ENCODE measurements around the gene SNAPIN. TPM values are rescaled to one million over a fixed set of nuclear protein-coding genes. Genes with fewer than 3 reads are reported as not detected.
A peak's percentile ranks its signal among the peaks of the same experiment; 100 is the strongest.

Gene SNAPIN, protein sequence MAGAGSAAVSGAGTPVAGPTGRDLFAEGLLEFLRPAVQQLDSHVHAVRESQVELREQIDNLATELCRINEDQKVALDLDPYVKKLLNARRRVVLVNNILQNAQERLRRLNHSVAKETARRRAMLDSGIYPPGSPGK
- total RNA-seq: 10 to 100 TPM; 35.0 to 35.6 TPM

DNA sequence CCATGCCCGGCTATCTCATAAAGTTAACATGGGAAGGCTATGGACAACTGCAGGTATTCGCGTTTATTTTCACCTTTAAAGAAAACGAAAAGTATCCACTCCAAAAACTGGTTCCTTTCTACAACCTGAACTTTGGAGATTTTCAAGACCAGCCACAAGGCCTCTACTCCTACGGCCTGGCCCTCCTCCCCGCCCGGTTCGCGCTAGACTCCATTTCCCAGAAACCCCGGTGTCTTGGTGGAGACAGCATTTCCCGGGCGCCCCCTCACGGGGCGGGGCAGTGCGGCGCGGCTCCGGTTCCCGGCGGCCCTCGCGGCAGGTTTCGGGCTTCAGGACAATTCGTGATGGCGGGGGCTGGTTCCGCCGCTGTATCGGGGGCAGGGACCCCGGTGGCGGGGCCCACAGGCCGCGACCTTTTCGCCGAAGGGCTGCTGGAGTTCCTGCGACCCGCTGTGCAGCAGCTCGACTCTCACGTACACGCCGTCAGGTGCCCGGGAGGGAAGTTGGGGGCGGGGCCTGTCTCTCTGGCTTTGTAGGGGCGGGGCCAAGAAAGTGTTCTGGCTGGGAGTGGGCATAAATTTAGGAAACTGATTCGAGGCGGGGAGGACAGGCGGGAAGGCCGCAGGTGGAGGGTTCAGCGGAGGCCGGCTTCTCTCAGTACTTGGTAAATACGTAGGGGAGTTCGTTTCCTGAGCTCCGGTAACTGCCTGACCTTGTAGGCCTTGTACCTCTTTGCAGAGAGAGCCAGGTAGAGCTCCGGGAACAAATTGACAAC, at the start of gene SNAPIN:
SNAPIN (plus strand) TSS at position 304 of the 775 bp plus-strand sequence; CDS start at position 345, 41 bp downstream.
- ChIA-PET CTCF (interaction anchor here (1.3 to 1.4 kb wide), 4 partner anchors 10 to 328 kb away, joined by 3 to 7 read pairs (median 4); partner anchors contain the start of genes CHTOP, ILF2 and RAB13), POLR2A (interaction anchor here (0.9 to 4.1 kb wide), 11 partner anchors 9 to 265 kb away, joined by 4 to 32 read pairs (median 5); partner anchors contain the start of genes CHTOP, GATAD2B, ILF2 and SLC27A3)
- H3K27ac Mint-ChIP-seq: peak within 1 kb of the TSS; percentile 90
- H3K9me3 Mint-ChIP-seq: no peaks in the 10 kb centered on the region
- no peaks in the 10 kb centered on the region for H3K27me3 Mint-ChIP-seq
- H3K4me3 Mint-ChIP-seq: peak within 1 kb of the TSS; percentile 95
- peak; percentile 93 for DNase-seq
- peaks cover 34% of the 10 kb centered on the region for H3K36me3 Mint-ChIP-seq (ENCODE audit: low read depth)
- peaks cover 24% of the 10 kb centered on the region for H3K4me1 Mint-ChIP-seq

DNA sequence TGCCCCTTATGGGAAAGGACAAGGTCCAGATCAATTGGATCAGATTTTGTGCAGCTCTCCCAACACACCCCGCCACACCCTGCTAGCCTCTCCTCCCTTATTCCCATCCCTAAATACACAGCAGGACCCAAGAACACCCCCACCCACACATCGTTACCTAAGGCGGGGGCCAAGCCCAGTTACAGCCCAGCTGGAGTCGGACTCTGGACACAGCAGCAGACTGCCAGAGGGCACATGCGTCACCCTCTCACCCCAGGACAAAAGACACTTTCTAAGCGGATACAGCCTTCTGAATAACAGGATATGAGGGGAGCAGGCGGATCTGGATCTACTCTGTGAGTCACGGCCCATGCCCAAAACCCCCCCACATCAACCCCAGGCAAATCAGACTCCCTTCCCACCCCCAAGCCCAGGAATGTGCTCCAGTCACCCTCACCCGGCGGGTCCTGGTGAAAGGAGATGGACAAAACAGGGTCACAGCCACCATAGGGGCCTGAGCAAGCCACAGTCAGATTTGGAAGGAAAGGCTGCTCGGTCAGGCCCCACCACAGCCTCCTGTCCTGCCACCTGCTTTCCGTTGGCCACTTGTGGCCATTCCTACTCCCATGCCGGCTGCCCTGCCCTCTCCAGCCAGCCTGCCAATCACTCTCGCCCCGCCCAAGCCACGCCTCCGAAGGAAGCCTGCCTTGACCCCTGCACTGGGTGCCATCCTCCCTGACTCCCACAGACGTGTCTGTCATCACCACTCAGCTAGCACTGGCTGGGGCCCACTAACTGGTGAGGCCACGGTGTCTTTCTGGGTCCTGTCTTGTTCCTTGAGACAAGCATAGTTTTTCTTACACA, 49.5 kb upstream of the SNAPIN start:
- ChIA-PET POLR2A (no interaction called here), CTCF (interaction anchor here (0.6 to 2.8 kb wide), 2 partner anchors 8 to 19 kb away, joined by 3 to 13 read pairs; partner anchors contain the start of gene S100A14)
- Mint-ChIP-seq H3K4me1 (no peaks in the 10 kb centered on the region), H3K27ac (no peak overlapping the region), H3K36me3 (ENCODE audit: low read depth) (no peaks in the 10 kb centered on the region), H3K9me3 (no peaks in the 10 kb centered on the region), H3K4me3 (no peak overlapping the region), H3K27me3 (peaks cover 3% of the 10 kb centered on the region)
- no peak for DNase-seq

DNA sequence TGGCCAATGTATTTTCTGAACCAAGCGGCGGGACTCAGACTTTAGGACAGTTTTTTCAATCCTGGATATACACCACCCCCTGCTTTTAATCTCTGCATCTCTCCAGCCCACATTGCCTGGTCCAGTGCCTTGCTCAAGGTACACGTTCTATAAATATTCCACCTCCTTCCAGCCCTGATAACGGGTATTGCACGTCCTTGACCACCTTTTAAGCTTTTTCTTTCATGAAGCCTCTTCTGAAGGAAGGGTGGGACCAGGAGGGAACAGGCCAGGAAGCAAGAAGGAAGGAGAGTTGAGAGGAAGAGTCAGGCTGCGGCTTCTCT, 49.0 kb upstream of the SNAPIN start:
- no peaks in the 10 kb centered on the region for H3K9me3 Mint-ChIP-seq
- peaks cover 3% of the 10 kb centered on the region for H3K27me3 Mint-ChIP-seq
- no peaks in the 10 kb centered on the region for H3K36me3 Mint-ChIP-seq (ENCODE audit: low read depth)
- H3K27ac Mint-ChIP-seq: no peak overlapping the region
- H3K4me3 Mint-ChIP-seq: no peak overlapping the region
- no peak for DNase-seq
- H3K4me1 Mint-ChIP-seq: no peaks in the 10 kb centered on the region
- ChIA-PET POLR2A (no interaction called here), CTCF (interaction anchor here (0.6 kb wide), 1 partner anchor 19 kb away, joined by 3 read pairs; no protein-coding TSS in a partner anchor)

DNA sequence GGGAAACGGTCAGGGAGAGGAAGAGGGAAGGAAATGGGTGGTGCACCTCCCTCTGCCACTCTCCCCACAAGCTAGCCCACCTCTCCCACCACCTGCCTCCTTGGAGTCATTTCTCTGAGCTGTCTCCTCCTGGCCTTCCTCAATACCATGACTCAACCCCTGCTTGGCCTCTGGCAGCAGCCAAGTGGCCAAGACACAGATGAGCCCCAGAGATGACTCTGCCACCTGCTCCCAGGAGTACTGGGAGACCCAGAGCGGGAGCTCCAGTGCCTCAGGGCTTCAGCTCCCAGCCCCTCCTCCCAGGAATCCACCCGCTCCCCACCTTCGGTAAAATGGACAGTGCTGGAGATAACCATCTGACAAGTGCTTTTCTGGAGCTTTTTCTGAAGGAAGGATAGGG, 48.2 kb upstream of the SNAPIN start:
- Mint-ChIP-seq H3K27me3 (no peaks in the 10 kb centered on the region), H3K4me1 (no peaks in the 10 kb centered on the region), H3K36me3 (ENCODE audit: low read depth) (no peaks in the 10 kb centered on the region), H3K27ac (no peak overlapping the region), H3K4me3 (no peak overlapping the region), H3K9me3 (no peaks in the 10 kb centered on the region)
- POLR2A ChIA-PET: no interaction called here
- DNase-seq: no peak
- CTCF ChIA-PET: no interaction called here

DNA sequence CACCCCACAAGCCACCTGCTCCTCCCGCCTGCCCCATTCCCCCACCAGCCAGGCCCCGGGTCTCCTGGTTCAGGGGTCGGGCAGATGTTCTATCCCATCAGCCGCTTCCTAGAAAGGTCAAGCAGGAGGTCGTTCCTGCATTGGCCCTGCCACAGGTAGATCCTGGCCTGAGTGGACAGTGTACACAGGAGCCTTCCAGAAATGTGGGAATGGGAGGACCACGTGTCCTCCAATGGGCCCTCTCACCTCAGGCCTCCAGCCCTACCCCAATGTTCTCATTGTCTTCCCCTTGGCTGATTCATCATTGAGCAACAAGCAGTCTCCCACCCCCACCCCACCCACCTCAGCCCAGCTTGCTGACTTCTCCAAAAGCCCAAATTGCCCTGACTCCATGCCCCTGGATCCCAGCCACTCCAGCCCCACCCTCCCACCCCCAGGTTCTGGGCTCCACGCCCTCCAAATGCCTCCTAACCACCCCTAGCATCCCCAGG, 47.6 kb upstream of the SNAPIN start:
- POLR2A ChIA-PET: no interaction called here
- no peaks in the 10 kb centered on the region for H3K27me3 Mint-ChIP-seq
- no peak for DNase-seq
- H3K4me3 Mint-ChIP-seq: no peak overlapping the region
- no peaks in the 10 kb centered on the region for H3K4me1 Mint-ChIP-seq
- CTCF ChIA-PET: no interaction called here
- H3K36me3 Mint-ChIP-seq (ENCODE audit: low read depth): no peaks in the 10 kb centered on the region
- no peaks in the 10 kb centered on the region for H3K9me3 Mint-ChIP-seq
- H3K27ac Mint-ChIP-seq: no peak overlapping the region

DNA sequence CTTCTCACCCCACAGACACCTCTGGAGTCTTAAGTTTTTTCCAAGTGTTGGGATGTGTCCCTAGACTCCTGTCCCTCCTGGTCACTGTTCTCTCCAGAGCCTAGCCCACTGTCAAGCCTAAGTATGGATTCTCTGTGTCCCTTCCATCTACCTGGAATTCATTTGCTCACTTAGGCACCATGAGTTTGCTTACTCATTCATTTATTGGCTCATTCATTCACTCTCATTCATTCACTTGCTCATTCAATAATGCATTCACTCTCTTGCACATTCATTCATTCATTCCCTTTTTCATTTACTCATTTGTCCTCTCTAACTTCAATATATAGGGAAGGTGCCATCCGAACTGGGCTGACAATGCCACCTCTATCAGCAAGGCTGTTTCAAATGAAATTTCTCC, 47.1 kb upstream of the SNAPIN start:
- H3K4me3 Mint-ChIP-seq: no peak overlapping the region
- no peaks in the 10 kb centered on the region for H3K27me3 Mint-ChIP-seq
- CTCF ChIA-PET: interaction anchor here (0.8 to 1.8 kb wide), 2 partner anchors 10 to 101 kb away, joined by 3 to 6 read pairs; no protein-coding TSS in a partner anchor
- H3K27ac Mint-ChIP-seq: no peak overlapping the region
- no peaks in the 10 kb centered on the region for H3K36me3 Mint-ChIP-seq (ENCODE audit: low read depth)
- POLR2A ChIA-PET: no interaction called here
- H3K4me1 Mint-ChIP-seq: no peaks in the 10 kb centered on the region
- H3K9me3 Mint-ChIP-seq: no peaks in the 10 kb centered on the region
- no peak for DNase-seq

DNA sequence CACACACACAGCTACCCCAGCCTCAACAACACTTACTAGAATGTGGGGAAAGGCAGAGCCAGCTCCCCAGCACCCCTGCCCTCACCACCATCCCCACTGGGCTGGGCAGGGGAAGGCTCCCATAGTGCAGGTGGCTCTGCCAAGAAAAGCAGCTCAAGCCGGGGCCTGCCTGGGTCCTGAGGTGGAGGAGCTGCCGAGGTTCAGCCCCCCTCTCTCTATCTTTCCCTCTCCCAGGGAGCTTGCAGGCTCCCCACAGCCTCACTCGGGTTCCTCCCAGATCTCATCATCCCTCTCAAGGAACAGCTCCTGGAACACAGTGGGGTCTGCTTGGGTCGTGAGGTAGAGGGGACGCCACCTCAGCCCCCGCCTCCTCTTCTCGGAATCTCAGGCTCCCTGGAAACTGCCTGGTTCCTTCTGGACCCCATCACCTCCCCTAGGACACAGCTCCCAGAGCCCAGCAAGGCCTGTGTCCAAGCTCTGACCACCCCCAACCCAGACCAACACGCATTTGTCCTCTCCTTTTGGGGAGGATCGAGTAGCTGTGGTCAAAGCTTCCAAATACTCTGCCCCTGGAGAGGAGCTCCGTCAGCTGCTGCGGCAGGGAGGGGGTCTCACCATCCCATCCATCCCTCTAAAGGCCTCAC, 46.3 kb upstream of the SNAPIN start:
- POLR2A ChIA-PET: no interaction called here

DNA sequence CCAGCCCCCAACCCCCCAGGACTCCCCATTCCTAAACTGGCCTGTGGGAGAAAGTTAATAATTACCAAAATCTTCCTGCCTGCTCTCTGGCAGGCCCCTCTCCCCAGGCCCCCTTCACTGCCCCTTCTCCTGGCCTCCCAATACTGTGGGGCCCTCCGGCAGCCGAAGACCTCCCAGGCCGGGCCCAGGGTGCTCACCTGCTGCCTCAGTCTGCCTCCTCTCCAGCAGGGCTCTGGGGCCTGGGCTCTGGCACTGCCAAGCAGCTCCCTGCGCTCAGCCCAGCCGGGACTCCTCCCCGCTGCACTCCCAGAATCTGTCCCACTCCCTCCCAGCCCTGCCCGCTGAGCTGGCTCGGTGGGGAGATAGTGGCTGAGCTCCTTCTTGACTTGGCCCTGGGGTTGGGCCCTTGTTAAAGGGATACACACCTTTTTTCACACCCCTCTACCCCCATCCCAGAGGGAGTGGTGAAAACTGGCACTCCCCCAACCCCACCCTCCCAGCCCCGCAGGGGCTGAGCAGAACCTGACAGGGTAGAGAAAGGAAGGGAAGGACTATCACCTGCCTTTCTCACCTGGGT, 45.7 kb upstream of the SNAPIN start, which contains the start of gene S100A16:
S100A16 (minus strand) TSS at position 383 of the 577 bp plus-strand sequence. CDS start 4,986 bp downstream, outside the sequence.
- H3K27ac Mint-ChIP-seq: no peak within 1 kb of the TSS
- H3K4me1 Mint-ChIP-seq: peaks cover 4% of the 10 kb centered on the region
- ChIA-PET CTCF (interaction anchor here (1.8 kb wide), 1 partner anchor 9 kb away, joined by 6 read pairs; no protein-coding TSS in a partner anchor), POLR2A (no interaction called here)
- DNase-seq: no peak
- H3K36me3 Mint-ChIP-seq (ENCODE audit: low read depth): no peaks in the 10 kb centered on the region
- no peak within 1 kb of the TSS for H3K4me3 Mint-ChIP-seq
- H3K9me3 Mint-ChIP-seq: no peaks in the 10 kb centered on the region
- H3K27me3 Mint-ChIP-seq: no peaks in the 10 kb centered on the region

More for the DNA sequence above, 46.3 kb upstream of the SNAPIN start:
- Mint-ChIP-seq H3K4me1 (no peaks in the 10 kb centered on the region), H3K9me3 (no peaks in the 10 kb centered on the region), H3K27ac (no peak overlapping the region), H3K27me3 (no peaks in the 10 kb centered on the region), H3K4me3 (no peak overlapping the region), H3K36me3 (ENCODE audit: low read depth) (no peaks in the 10 kb centered on the region)
- no peak for DNase-seq
- CTCF ChIA-PET: interaction anchor here (0.7 to 1.8 kb wide), 3 partner anchors 9 to 101 kb away, joined by 3 to 6 read pairs (median 3); no protein-coding TSS in a partner anchor

DNA sequence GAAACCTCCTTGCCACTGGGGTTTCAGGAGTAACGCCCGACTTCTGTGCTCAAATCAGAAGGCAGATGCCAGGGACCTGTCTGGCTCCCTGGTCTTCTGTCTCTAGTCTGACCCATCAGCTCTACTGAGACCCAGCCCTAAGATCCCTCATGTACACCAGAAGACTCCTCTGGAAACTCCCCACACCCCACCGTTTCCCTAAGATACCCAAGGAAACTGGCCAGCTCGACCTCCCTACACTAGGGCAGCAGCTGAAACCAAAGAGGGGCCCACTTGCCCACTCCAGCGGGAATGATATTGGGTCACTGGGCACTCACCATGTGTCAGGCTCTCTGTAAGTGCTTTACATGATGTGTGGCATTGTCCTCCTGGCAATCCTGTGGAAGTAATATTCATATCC, 45.1 kb upstream of the SNAPIN start:
- CTCF ChIA-PET: interaction anchor here (1.3 to 2.0 kb wide), 3 partner anchors 9 to 81 kb away, joined by 3 to 6 read pairs (median 3); no protein-coding TSS in a partner anchor
- H3K4me3 Mint-ChIP-seq: no peak overlapping the region
- no peaks in the 10 kb centered on the region for H3K36me3 Mint-ChIP-seq (ENCODE audit: low read depth)
- peaks cover 4% of the 10 kb centered on the region for H3K4me1 Mint-ChIP-seq
- H3K27me3 Mint-ChIP-seq: no peaks in the 10 kb centered on the region
- H3K27ac Mint-ChIP-seq: no peak overlapping the region
- no peak for DNase-seq
- POLR2A ChIA-PET: no interaction called here
- H3K9me3 Mint-ChIP-seq: no peaks in the 10 kb centered on the region

DNA sequence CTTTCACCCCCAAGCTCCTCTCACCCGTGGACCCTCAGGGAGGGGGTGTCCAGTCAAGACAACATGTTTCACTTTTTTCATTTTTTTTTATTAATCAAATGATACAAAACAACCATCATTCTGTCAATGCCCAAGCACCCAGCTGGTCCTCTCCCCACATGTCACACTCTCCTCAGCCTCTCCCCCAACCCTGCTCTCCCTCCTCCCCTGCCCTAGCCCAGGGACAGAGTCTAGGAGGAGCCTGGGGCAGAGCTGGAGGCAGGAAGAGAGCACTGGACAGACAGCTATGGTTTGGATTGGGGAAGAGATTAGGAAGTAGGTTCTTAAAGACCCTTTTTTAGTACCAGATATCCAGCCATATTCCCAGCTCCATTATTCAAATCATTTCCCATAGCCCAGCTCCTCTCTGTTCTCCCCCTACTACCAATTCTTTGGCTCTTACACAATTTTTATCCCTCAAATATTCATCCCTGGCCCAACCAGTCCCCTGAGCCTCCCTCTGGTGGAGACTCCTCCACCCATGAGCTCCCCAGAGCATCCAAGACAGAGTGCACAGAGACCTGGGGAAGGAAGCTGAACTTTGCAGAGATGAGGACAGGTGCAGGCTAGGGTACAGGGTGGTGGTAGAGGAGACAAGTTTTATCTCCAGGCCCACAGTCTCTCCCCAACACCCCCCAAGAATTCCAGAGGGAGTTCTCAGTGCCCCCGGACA, 44.2 kb upstream of the SNAPIN start:
- ChIA-PET POLR2A (interaction anchor here (1.2 to 4.0 kb wide), 3 partner anchors 20 to 82 kb away, joined by 3 to 14 read pairs (median 4); partner anchors contain the start of gene S100A6), CTCF (interaction anchor here (0.8 to 7.1 kb wide), 8 partner anchors 10 to 261 kb away, joined by 3 to 104 read pairs (median 4); no protein-coding TSS in a partner anchor)
- no peaks in the 10 kb centered on the region for H3K27me3 Mint-ChIP-seq
- no peak overlapping the region for H3K27ac Mint-ChIP-seq
- DNase-seq: no peak
- H3K4me3 Mint-ChIP-seq: no peak overlapping the region
- no peaks in the 10 kb centered on the region for H3K36me3 Mint-ChIP-seq (ENCODE audit: low read depth)
- H3K9me3 Mint-ChIP-seq: no peaks in the 10 kb centered on the region
- H3K4me1 Mint-ChIP-seq: peaks cover 4% of the 10 kb centered on the region

DNA sequence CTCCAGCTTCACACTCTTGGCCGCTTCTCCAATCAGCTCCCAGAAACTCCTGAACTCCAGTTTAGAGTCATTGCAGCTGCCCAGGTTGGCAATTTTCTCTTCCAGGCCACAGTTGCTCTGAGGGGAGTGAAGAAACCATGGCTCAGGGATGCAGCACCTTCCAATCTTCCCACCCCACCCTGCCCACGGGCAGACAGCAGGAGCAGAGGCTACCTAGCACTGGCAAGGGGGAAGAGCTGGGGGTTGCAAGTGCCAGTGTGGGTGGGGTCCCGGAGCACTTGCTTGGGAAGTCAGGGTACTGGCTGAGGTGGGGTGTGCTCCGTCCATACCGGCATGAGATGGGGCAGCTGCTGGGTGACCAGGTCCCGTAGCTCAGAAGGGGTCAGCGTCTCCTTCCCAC, 43.6 kb upstream of the SNAPIN start:
- DNase-seq: no peak
- Mint-ChIP-seq H3K27me3 (no peaks in the 10 kb centered on the region), H3K27ac (no peak overlapping the region), H3K4me1 (peaks cover 4% of the 10 kb centered on the region), H3K4me3 (no peak overlapping the region), H3K36me3 (ENCODE audit: low read depth) (no peaks in the 10 kb centered on the region), H3K9me3 (no peaks in the 10 kb centered on the region)
- ChIA-PET CTCF (interaction anchor here (0.6 to 7.1 kb wide), 10 partner anchors 10 to 262 kb away, joined by 3 to 104 read pairs (median 4); no protein-coding TSS in a partner anchor), POLR2A (interaction anchor here (1.2 to 4.0 kb wide), 3 partner anchors 20 to 83 kb away, joined by 3 to 14 read pairs (median 4); partner anchors contain the start of gene S100A6)

Measured in activated CD4-positive, alpha-beta memory T cell treated with anti-CD3 and anti-CD28 coated beads, Interleukin-2, amount 10 ng/mL, durations not matched to agents 7 days and 5 days (primary cell).